Activated CD4-positive, alpha-beta T cell treated with anti-CD3 and anti-CD28 coated beads for 48 hours (primary cell): Measurements from ENCODE around the gene BTNL2.
"Not testable (repeated sequence)": the region's sequence is repeated elsewhere in the genome, so short reads cannot be mapped to it uniquely, and the experiment has no call there.

ENCODE experiments used
- DNase-seq: peaks from one replicate; pipeline ENCODE4 v3.0.0-alpha.2; 2020

Gene BTNL2

GRCh38 chr6:32359225-32359624, 47.8 kb downstream of the BTNL2 start:
- not testable (repeated sequence) for DNase-seq

DNA sequence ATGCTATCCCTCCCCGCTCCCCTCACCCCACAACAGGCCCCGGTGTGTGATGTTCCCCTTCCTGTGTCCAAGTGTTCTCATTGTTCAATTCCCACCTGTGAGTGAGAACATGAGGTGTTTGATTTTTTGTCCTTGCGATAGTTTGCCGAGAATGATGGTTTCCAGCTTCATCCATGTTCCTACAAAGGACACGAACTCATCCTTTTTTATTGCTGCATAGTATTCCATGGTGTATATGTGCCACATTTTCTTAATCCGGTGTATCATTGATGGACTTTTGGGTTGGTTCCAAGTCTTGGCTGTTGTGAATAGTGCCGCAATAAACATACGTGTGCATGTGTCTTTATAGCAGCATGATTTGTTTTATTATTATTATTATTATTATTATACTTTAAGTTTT, 48.4 kb downstream of the BTNL2 start:
- DNase-seq = not testable (repeated sequence)

DNA sequence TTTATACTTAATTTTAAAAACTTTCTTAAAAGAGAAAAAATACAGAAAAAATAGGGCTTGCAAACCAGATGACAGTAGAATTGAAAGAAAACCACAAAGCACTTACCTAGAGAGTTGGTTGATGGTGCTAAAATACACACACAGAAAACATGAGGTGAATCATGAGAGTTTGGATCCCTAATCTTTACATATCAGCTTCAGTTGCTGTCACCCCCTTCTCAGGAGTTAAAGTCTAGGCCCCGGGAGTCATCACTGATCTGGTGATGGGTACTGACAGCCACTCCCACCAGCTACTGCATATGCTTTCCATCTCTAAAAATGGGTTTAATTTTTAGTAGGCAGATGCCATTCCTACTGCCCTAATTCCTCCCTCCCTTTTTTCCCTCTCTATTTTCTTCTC, 52.0 kb downstream of the BTNL2 start:
- peak; percentile 22 for DNase-seq

- no peak for DNase-seq
Measured at GRCh38 chr6:32353348-32353747, 53.6 kb downstream of the BTNL2 start.
